ENCODE results near the gene PDK1. TPM values are rescaled to one million over a fixed set of nuclear protein-coding genes. Genes with fewer than 3 reads are reported as not detected.

PDK1 gene
- total RNA-seq, 2 experiments from 2014 or later: 42.8 to 44.9 TPM

GRCh38 chr2:172556284-172557033 lies 569 bp downstream of the PDK1 start:
- Mint-ChIP-seq H3K27me3 (peaks cover 4% of the 10 kb centered on the region), H3K4me1 (peaks cover 42% of the 10 kb centered on the region), H3K4me3 (peak overlapping the region; percentile 90), H3K36me3 (peaks cover 34% of the 10 kb centered on the region), H3K27ac (peak overlapping the region; percentile 89), H3K9me3 (no peaks in the 10 kb centered on the region)
- POLR2A ChIA-PET: interaction anchor here (1.0 to 2.0 kb wide), 5 partner anchors 8 to 125 kb away, joined by 3 to 4 read pairs (median 3); no protein-coding TSS in a partner anchor
- ATAC-seq (ENCODE audit: low read depth): peak; percentile 65
- peak; percentile 77 for DNase-seq

GRCh38 chr2:172558372-172558771 lies 2.5 kb downstream of the PDK1 start:
- Mint-ChIP-seq H3K9me3 (no peaks in the 10 kb centered on the region), H3K27ac (peak overlapping the region; percentile 20), H3K36me3 (peaks cover 33% of the 10 kb centered on the region), H3K4me1 (peaks cover 37% of the 10 kb centered on the region), H3K27me3 (no peaks in the 10 kb centered on the region), H3K4me3 (peak overlapping the region; percentile 90)
- ATAC-seq (ENCODE audit: low read depth) (no peak), DNase-seq (no peak)
- POLR2A ChIA-PET: interaction anchor here (2.0 kb wide), 1 partner anchor 62 kb away, joined by 4 read pairs; no protein-coding TSS in a partner anchor

GRCh38 chr2:172560721-172561120 lies 4.8 kb downstream of the PDK1 start:
- Mint-ChIP-seq H3K27me3 (no peaks in the 10 kb centered on the region), H3K36me3 (peaks cover 37% of the 10 kb centered on the region), H3K4me1 (peaks cover 25% of the 10 kb centered on the region), H3K4me3 (no peak overlapping the region), H3K9me3 (no peaks in the 10 kb centered on the region), H3K27ac (no peak overlapping the region)
- POLR2A ChIA-PET: no interaction called here
- no peak for ATAC-seq (ENCODE audit: low read depth)
- DNase-seq: no peak

GRCh38 chr2:172561270-172561669 lies 5.4 kb downstream of the PDK1 start:
- POLR2A ChIA-PET: no interaction called here

GRCh38 chr2:172562298-172562697 lies 6.4 kb downstream of the PDK1 start:
- H3K27me3 Mint-ChIP-seq: no peaks in the 10 kb centered on the region
- no peak for ATAC-seq (ENCODE audit: low read depth)
- no peak overlapping the region for H3K27ac Mint-ChIP-seq
- POLR2A ChIA-PET: no interaction called here
- no peak overlapping the region for H3K4me3 Mint-ChIP-seq
- peaks cover 48% of the 10 kb centered on the region for H3K36me3 Mint-ChIP-seq
- H3K4me1 Mint-ChIP-seq: peaks cover 23% of the 10 kb centered on the region
- DNase-seq: no peak
- no peaks in the 10 kb centered on the region for H3K9me3 Mint-ChIP-seq

More at GRCh38 chr2:172561270-172561669, 5.4 kb downstream of the PDK1 start:
- Mint-ChIP-seq H3K4me1 (peaks cover 25% of the 10 kb centered on the region), H3K36me3 (peaks cover 42% of the 10 kb centered on the region), H3K4me3 (no peak overlapping the region), H3K27me3 (no peaks in the 10 kb centered on the region), H3K27ac (no peak overlapping the region), H3K9me3 (no peaks in the 10 kb centered on the region)
- no peak for ATAC-seq (ENCODE audit: low read depth)
- no peak for DNase-seq

GRCh38 chr2:172564376-172564775 lies 8.5 kb downstream of the PDK1 start:
- H3K9me3 Mint-ChIP-seq: no peaks in the 10 kb centered on the region
- no peak overlapping the region for H3K4me3 Mint-ChIP-seq
- DNase-seq (no peak), ATAC-seq (ENCODE audit: low read depth) (no peak)
- H3K27me3 Mint-ChIP-seq: no peaks in the 10 kb centered on the region
- peaks cover 14% of the 10 kb centered on the region for H3K4me1 Mint-ChIP-seq
- POLR2A ChIA-PET: interaction anchor here (1.4 kb wide), 1 partner anchor 8 kb away, joined by 4 read pairs; the partner anchor contains the start of gene PDK1
- H3K36me3 Mint-ChIP-seq: peaks cover 55% of the 10 kb centered on the region
- no peak overlapping the region for H3K27ac Mint-ChIP-seq

- DNase-seq: no peak
- POLR2A ChIA-PET: no interaction called here
- Mint-ChIP-seq H3K9me3 (peaks cover 17% of the 10 kb centered on the region), H3K27ac (no peak overlapping the region), H3K4me1 (peaks cover 5% of the 10 kb centered on the region), H3K4me3 (no peak overlapping the region), H3K27me3 (no peaks in the 10 kb centered on the region), H3K36me3 (peaks cover 76% of the 10 kb centered on the region)
- ATAC-seq (ENCODE audit: low read depth): no peak
Measured at GRCh38 chr2:172571245-172571644, 15.4 kb downstream of the PDK1 start.

GRCh38 chr2:172572981-172573380 lies 17.1 kb downstream of the PDK1 start:
- POLR2A ChIA-PET: no interaction called here
- H3K36me3 Mint-ChIP-seq: peaks cover 74% of the 10 kb centered on the region
- H3K4me3 Mint-ChIP-seq: no peak overlapping the region
- peaks cover 3% of the 10 kb centered on the region for H3K4me1 Mint-ChIP-seq
- no peaks in the 10 kb centered on the region for H3K27me3 Mint-ChIP-seq
- no peak for ATAC-seq (ENCODE audit: low read depth)
- peaks cover 23% of the 10 kb centered on the region for H3K9me3 Mint-ChIP-seq
- no peak overlapping the region for H3K27ac Mint-ChIP-seq
- no peak for DNase-seq

GRCh38 chr2:172574965-172575364 lies 19.1 kb downstream of the PDK1 start:
- no peaks in the 10 kb centered on the region for H3K27me3 Mint-ChIP-seq
- H3K4me3 Mint-ChIP-seq: no peak overlapping the region
- H3K9me3 Mint-ChIP-seq: peaks cover 34% of the 10 kb centered on the region
- POLR2A ChIA-PET: no interaction called here
- no peak overlapping the region for H3K27ac Mint-ChIP-seq
- peaks cover 82% of the 10 kb centered on the region for H3K36me3 Mint-ChIP-seq
- no peak for ATAC-seq (ENCODE audit: low read depth)
- peaks cover 8% of the 10 kb centered on the region for H3K4me1 Mint-ChIP-seq
- no peak for DNase-seq

GRCh38 chr2:172578054-172578453 lies 22.2 kb downstream of the PDK1 start:
- H3K36me3 Mint-ChIP-seq: peaks cover 84% of the 10 kb centered on the region
- H3K4me1 Mint-ChIP-seq: peaks cover 16% of the 10 kb centered on the region
- no peak overlapping the region for H3K4me3 Mint-ChIP-seq
- peaks cover 33% of the 10 kb centered on the region for H3K9me3 Mint-ChIP-seq
- no peak overlapping the region for H3K27ac Mint-ChIP-seq
- POLR2A ChIA-PET: no interaction called here
- DNase-seq (no peak), ATAC-seq (ENCODE audit: low read depth) (no peak)
- no peaks in the 10 kb centered on the region for H3K27me3 Mint-ChIP-seq

- Mint-ChIP-seq H3K4me1 (peaks cover 16% of the 10 kb centered on the region), H3K9me3 (peaks cover 28% of the 10 kb centered on the region), H3K4me3 (no peak overlapping the region), H3K27me3 (no peaks in the 10 kb centered on the region), H3K27ac (no peak overlapping the region), H3K36me3 (peaks cover 80% of the 10 kb centered on the region)
- POLR2A ChIA-PET: no interaction called here
- no peak for DNase-seq
- ATAC-seq (ENCODE audit: low read depth): no peak
Measured at GRCh38 chr2:172578860-172579512, 23.1 kb downstream of the PDK1 start.

GRCh38 chr2:172580544-172580943 lies 24.7 kb downstream of the PDK1 start:
- Mint-ChIP-seq H3K4me1 (peaks cover 16% of the 10 kb centered on the region), H3K4me3 (no peak overlapping the region), H3K9me3 (peaks cover 18% of the 10 kb centered on the region), H3K27me3 (no peaks in the 10 kb centered on the region), H3K27ac (no peak overlapping the region), H3K36me3 (peaks cover 74% of the 10 kb centered on the region)
- POLR2A ChIA-PET: no interaction called here
- no peak for ATAC-seq (ENCODE audit: low read depth)
- no peak for DNase-seq

GRCh38 chr2:172582656-172583055 lies 26.8 kb downstream of the PDK1 start:
- Mint-ChIP-seq H3K27ac (no peak overlapping the region), H3K9me3 (peaks cover 13% of the 10 kb centered on the region), H3K36me3 (peaks cover 76% of the 10 kb centered on the region), H3K4me3 (no peak overlapping the region), H3K4me1 (peaks cover 32% of the 10 kb centered on the region), H3K27me3 (no peaks in the 10 kb centered on the region)
- POLR2A ChIA-PET: no interaction called here
- no peak for ATAC-seq (ENCODE audit: low read depth)
- DNase-seq: no peak

Data from activated naive CD8-positive, alpha-beta T cell treated with anti-CD3 and anti-CD28 coated beads, Interleukin-2, amount 10 ng/mL, durations not matched to agents 7 days and 5 days (primary cell).